Smooth muscle cell of the brain vasculature (primary cell): ENCODE data around the gene SH3PXD2B.
A peak's percentile ranks its signal among the peaks of the same experiment; 100 is the strongest.

Experiments used
- DNase-seq: peaks from one replicate; pipeline ENCODE4 v3.0.0-alpha.2; 2012; ENCODE audit warnings: low read depth, low spot score

The SH3PXD2B gene

GRCh38 chr5:172453206-172453985 lies 929 bp downstream of the SH3PXD2B start:
- peak; percentile 44 for DNase-seq

GRCh38 chr5:172452398-172453205 lies 1.7 kb downstream of the SH3PXD2B start:
- DNase-seq: no peak

DNA sequence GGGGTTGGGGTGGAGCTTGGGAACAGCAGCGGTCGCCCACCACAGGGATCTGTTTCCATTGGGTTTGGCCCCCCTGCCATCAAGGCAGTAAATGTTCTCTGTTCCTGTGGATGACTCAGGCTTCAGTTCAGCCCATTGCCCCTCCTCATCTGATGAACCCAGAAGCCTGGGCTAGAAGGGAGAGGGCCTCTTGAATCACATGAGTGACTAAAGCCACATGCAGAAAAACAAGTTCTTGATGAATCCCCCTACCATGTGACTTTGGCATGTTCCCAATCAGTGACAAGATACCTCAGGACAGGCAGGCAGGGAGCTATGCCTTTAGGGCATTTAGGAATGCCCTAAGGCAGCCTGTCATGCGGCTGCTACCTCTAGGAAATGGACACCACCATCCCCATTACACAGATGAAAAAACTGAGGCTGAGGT lies 2.5 kb downstream of the SH3PXD2B start:
- peak; percentile 62 for DNase-seq

- DNase-seq: no peak
Observed at GRCh38 chr5:172450861-172451695, 3.2 kb downstream of the SH3PXD2B start.

DNA sequence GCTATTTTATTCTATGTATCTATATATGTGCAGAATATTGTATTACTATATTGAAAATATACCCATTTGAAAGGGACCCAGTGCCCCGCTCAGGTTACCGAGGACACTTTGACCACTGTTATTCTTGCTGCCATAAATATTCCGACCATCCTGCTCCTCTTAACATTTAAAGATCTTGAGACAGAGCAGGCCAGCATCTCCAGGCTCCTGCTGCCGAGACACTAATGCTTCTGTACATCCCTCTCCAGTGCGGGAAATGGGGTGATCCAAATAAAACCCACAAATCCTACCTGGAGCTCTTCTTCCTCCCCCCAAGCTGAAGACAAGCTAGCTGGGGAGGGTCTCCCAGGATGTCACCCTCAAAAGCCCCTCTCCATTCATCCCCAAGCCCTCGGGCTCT lies 3.9 kb downstream of the SH3PXD2B start:
- DNase-seq: no peak

DNA sequence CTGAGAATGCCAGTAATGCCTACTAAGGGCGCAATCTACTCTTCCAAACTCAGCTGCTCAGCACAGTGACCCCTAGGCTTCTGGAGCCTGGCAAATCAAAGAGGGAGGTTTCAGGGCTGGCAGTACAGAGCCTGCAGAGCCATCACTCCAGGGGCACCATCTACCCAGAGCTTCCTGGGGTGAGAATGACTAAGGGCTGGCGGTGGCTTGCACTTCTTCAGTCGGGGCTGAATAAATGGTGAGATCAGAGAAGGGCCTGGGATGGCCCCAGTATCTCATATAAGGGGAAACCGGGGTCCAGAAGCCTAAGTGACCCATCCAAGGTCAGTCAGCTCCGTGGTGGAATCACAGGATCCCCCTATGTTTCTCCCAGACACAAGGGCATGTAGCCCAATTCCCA lies 5.3 kb downstream of the SH3PXD2B start:
- DNase-seq: no peak

DNA sequence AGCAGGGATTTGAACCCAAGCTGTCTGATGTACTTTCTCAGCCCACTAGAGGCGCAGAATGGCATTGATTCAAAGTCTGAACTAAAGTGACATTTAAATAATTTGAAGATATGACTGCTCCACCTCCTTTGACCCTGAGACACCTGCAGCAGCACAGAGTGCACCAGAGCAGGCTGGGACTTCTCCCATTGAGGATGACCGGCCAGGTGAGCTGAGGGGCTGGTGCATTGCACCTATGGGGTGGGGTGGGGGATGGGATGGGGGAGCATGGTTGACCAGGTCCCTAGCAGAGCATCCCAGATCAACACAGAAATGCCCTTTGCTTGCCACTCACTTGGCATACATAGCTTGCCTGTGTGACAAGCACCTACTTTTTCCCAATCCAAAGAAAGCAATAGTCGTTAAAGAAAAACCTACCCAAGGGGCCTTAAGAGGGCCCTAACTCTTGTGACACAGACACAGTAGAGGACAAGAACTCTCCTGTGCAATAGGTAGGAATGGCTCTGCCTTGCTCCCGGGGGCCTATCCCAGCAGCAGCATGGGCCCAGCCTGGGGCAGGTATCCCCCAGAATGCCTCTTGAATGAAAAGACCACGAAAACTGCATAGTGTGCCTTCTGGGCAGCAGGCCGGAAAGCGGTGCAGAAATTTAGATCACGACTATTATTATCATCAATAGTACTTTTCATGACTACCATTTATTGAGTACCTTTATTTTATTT lies 6.5 kb downstream of the SH3PXD2B start:
- DNase-seq: no peak

DNA sequence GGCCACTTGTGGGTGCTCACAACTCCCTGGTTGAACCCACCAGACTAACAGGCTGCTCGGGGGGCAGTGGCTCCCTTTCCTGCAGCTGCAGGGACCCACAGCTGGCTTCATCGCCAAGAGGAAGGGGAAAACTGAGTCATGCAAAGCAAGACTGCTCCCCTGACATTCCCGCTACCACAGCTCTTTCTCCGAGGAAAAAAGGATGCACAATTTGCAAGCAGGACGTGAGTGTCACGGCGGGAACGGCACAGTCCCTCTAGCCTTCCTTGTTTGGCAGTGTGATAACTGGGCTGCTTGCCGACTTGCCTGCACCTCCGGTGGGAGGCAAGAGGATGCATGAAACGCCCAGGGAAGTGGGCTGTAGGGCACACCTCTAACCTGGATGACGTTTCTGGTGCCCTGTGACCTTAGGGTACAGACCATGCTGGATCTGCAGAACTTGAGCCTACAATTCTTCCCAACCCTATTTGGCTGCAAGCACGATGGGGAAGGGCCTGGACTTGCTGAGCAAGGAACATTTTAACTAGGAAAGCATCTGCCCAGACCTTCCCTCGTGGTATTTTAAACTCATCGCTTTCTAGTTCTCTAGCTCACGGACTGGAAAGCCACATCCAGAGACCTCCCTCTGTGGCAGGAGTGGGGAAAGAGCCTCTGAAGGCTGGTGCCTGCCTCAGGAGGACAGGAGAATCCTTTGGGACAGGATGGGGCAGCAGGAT lies 7.8 kb downstream of the SH3PXD2B start:
- DNase-seq: no peak

DNA sequence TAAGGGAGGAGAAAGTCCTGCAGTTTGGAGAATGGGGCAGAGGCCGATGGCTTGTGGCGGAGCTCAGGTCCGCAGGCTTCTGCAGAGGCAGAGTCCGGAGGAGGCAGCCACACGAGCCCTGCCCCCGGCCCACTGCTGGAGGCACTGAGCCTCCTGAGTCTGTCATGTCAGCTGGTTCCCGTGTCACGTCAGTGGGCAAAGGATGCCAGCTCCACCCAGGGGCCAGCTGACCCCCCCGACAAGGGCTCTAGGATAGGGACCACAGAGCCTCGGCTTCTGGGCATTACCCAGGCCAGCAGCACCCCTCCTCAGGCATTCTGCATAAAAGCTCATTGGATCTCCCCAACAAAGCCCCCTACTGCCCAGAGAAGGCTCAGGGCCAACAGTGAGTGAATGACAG lies 8.5 kb downstream of the SH3PXD2B start:
- no peak for DNase-seq

DNA sequence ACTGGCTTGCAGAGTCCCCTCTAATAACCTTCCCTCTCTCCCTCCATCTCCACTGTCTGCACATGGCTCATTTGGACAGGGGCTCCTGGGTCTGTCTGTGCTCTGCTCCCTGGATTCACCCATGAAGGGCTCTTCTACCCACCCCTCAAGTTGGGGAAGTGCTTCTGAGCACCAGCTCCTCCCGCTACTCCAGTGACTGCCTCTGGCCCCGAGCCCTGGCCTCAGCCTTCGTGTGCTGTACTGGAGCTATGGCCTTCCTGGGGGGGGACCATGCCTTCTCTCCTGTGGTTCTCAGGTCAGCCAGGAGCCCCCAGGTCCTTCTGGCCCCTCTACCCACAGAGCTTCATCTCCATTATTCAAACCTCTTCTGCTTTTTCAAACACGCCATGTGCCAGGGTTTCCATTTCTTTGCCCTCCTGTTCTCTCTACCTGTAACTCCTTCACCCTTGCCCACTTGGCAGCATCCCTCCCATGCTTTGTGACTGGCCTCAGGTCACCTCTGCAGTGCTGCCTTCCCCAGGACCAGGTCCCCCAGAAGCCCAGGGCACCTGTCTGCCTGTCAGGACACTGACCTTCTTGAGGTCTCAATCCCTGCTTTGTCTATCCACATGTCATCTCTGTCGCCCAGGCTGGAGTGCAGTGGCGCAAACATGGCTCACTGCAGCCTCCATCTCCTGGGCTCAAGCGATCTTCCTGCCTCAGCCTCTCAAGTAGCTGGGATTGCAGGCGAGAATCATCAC lies 9.5 kb downstream of the SH3PXD2B start:
- DNase-seq: no peak

DNA sequence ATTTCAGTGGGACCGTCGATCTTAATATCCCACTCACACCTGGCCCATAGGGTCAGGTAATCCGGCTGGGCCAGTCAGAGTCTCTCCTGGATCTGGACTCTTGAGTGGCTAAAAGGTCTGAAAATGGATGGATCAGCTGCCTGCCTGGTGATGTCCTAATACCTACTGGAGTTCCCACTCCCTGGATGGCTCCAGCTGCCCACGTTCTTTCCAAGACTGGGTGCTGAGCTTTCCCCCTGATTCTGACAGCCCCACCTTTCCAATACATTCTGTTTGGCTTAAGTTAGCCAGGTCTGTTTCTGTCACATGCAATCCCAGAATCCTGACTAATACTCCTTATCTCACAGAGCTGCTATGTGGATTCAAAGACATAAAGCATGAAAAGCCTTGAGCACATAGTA lies 10.2 kb downstream of the SH3PXD2B start:
- DNase-seq: no peak

DNA sequence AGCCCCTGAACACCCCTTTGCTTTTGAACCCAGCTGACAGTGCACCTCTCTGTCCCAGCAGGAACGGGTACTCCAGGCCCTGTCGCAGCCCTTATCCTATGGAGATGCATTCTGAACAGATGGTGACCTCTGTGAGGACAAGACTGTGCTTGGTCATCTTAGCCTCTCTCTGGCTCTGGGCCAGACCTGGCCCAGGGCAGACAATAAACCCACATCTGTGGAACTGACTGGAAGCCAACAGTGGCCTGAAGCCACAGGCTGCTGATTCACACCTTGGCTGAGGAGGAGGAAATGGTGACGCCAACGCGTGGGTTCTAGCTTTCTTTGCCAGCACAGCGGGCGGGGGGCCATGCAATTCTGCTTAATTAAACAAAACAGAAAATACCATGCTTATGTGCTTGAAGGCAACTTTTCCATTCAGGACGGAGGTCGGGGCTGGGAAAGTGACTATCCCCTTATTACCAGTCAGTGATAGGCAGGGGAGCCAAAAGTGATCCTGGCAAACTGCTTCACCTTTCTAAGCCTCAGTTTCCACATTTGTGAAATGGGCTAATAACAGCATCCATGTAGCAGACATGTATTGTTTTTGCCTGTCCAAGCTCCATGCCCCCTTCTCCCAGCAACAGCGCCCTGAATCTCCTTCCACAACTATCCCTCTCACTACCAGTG lies 10.8 kb downstream of the SH3PXD2B start:
- DNase-seq: peak; percentile 70

DNA sequence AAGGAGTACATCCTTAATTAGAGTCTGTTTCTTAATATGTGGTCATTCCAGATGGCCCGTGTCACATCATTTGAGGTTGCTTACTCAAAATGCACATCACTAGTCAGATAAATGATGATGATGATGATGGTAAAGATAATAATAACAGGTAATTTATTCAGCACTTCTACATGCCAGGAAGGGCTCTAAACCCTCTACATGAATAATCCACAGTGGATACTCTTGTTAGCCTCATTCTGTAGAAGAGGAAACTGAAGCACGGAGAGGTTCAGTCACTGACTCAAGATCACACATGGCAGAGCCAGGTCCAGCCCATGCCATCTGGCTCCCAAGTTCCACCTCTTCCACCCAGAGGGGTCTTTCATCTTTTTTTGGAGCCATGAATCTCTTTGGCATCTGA lies 11.7 kb downstream of the SH3PXD2B start:
- DNase-seq: no peak

- DNase-seq: no peak
Observed at GRCh38 chr5:172441262-172441751, 13.0 kb downstream of the SH3PXD2B start.

GRCh38 chr5:172440486-172440885 lies 13.8 kb downstream of the SH3PXD2B start:
- DNase-seq: no peak

DNA sequence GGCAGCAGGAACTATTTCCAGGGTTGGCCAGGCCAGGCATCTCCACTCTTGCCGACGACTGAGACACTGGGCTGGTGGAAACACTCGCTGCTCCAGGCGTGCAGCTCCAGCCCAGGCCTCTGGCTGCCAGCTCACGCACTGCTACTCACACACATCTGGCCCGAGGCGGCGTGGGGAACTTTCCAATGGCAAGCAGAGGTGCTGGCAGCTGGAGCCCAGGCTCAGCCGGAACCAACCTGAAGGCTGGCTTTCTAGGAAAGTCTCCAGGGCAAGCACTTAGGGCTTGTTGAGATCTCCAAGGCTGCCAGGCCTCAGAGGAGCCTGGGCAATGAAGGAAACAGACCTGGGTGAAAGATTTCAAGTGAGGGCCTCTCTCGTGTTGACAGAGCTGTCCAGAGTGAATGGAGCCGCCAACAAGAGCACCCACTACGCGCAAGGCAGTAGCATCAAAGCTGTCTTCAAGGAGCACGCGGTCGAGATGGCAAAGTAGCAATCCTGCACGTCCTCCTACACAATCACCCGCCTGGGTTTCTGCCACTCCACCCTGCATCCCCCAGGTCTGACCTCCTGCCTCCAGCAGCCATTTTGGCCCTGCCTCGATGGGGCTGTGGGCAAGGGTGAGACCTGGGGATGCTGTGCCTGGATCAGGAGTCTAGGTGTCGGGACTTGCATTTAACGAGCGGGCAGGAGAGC lies 14.4 kb downstream of the SH3PXD2B start:
- no peak for DNase-seq

- no peak for DNase-seq
Observed at GRCh38 chr5:172438319-172438668, 16.0 kb downstream of the SH3PXD2B start.

GRCh38 chr5:172437445-172438318 lies 16.6 kb downstream of the SH3PXD2B start:
- DNase-seq: no peak
